Liver (tissue), 9 donors: ENCODE data around the gene METTL5. TPM values are rescaled to one million over a fixed set of nuclear protein-coding genes. Genes with fewer than 3 reads are reported as not detected.

Experiments
- DNase-seq: peaks from one replicate; pipeline ENCODE4 v3.0.0-alpha.2; 2017; ENCODE audit warnings: low spot score
- H3K27ac ChIP-seq, 2 donors: one replicate each; pipeline ENCODE4 v1.7.0; 2013; ENCODE audit warnings: inconsistent platforms in 2 of 2, low read length in 2 of 2, control low read depth in 1 of 2, low read depth in 1 of 2, mild to moderate bottlenecking in 1 of 2
- H3K27me3 ChIP-seq, 4 donors: one replicate each; pipeline versions ENCODE4 v1.6.1 to v1.7.0; 2013; ENCODE audit warnings: low read length in 3 of 4, inconsistent platforms in 1 of 4, mild to moderate bottlenecking in 1 of 4, moderate library complexity in 1 of 4; ENCODE audit not compliant: control insufficient read depth in 4 of 4, insufficient read depth in 4 of 4
- H3K36me3 ChIP-seq, 4 donors: one replicate each; pipeline versions ENCODE4 v1.6.1 to v1.7.0; 2013; ENCODE audit warnings: low read length in 3 of 4, mild to moderate bottlenecking in 3 of 4, low read depth in 1 of 4, moderate library complexity in 1 of 4; ENCODE audit not compliant: control insufficient read depth in 4 of 4, insufficient read depth in 3 of 4
- H3K4me1 ChIP-seq, 4 donors: one replicate each; pipeline versions ENCODE4 v1.6.1 to v1.7.0; 2013; ENCODE audit warnings: low read length in 3 of 4, mild to moderate bottlenecking in 3 of 4, moderate library complexity in 1 of 4; ENCODE audit not compliant: control insufficient read depth in 4 of 4, insufficient read depth in 4 of 4
- H3K4me3 ChIP-seq, 3 donors: one replicate each; pipeline versions ENCODE4 v1.6.1 to v1.7.0; 2013; ENCODE audit warnings: low read length in 3 of 3, control low read depth in 1 of 3, low read depth in 1 of 3, mild to moderate bottlenecking in 1 of 3
- H3K9ac ChIP-seq, 2 donors: one replicate each; pipeline ENCODE4 v1.7.0; 2013; ENCODE audit warnings: low read length in 2 of 2, mild to moderate bottlenecking in 2 of 2, moderate library complexity in 2 of 2, control low read depth in 1 of 2, low read depth in 1 of 2
- H3K9me3 ChIP-seq, 4 donors: one replicate each; pipeline versions ENCODE4 v1.6.1 to v1.7.0; 2013; ENCODE audit warnings: low read length in 3 of 4; ENCODE audit not compliant: control insufficient read depth in 4 of 4
- FOXA1 ChIP-seq: IDR thresholded peaks from 2 replicates; pipeline ENCODE4 v1.6.1; 2016; ENCODE audit warnings: antibody characterized with exemption
- FOXA2 ChIP-seq: IDR thresholded peaks from 2 replicates; pipeline ENCODE4 v1.6.1; 2016; ENCODE audit warnings: antibody characterized with exemption
- GABPA ChIP-seq, 2 donors: IDR thresholded peaks in 1 of 2; conservative IDR thresholded peaks in 1 of 2; 2 replicates each; pipeline ENCODE4 v1.6.1; 2016; ENCODE audit warnings: antibody characterized with exemption in 2 of 2, mild to moderate bottlenecking in 1 of 2, moderate library complexity in 1 of 2
- HNF4A ChIP-seq, 2 donors: conservative IDR thresholded peaks; 2 replicates each; pipeline ENCODE4 v1.6.1; 2016; ENCODE audit warnings: antibody characterized with exemption in 2 of 2, mild to moderate bottlenecking in 2 of 2
- HNF4G ChIP-seq: IDR thresholded peaks from 2 replicates; pipeline ENCODE4 v1.6.1; 2016; ENCODE audit warnings: antibody characterized with exemption
- JUND ChIP-seq, 2 donors: IDR thresholded peaks; 2 replicates each; pipeline ENCODE4 v1.6.1; 2016; ENCODE audit warnings: antibody characterized with exemption in 2 of 2
- NR2F2 ChIP-seq: IDR thresholded peaks from 2 replicates; pipeline ENCODE4 v1.6.1; 2016; ENCODE audit warnings: antibody characterized with exemption
- RAD21 ChIP-seq, 2 donors: IDR thresholded peaks; 2 replicates each; pipeline ENCODE4 v1.6.1; 2016; ENCODE audit warnings: antibody characterized with exemption in 2 of 2, mild to moderate bottlenecking in 2 of 2
- RXRA ChIP-seq, 2 donors: IDR thresholded peaks; 2 replicates each; pipeline ENCODE4 v1.6.1; 2017 to 2018; ENCODE audit warnings: antibody characterized with exemption in 2 of 2, mild to moderate bottlenecking in 1 of 2
- SP1 ChIP-seq: IDR thresholded peaks from 2 replicates; pipeline ENCODE4 v1.6.1; 2018; ENCODE audit warnings: antibody characterized with exemption, mild to moderate bottlenecking
- TAF1 ChIP-seq: conservative IDR thresholded peaks from 2 replicates; pipeline ENCODE4 v1.6.1; 2016; ENCODE audit warnings: antibody characterized with exemption, mild to moderate bottlenecking
- YY1 ChIP-seq: IDR thresholded peaks from 2 replicates; pipeline ENCODE4 v1.6.1; 2016; ENCODE audit warnings: antibody characterized with exemption, mild to moderate bottlenecking
- WGBS: extraction: QIAGEN DNeasy Blood & Tissue Kit; methylation state at CpG from one replicate; pipeline ENCODE4 v1.1.7; 2013; 5-methylcytosine and 5-hydroxymethylcytosine counted together
- polyA plus RNA-seq, 2 donors: library from polyadenylated mRNA; stranded (reverse) in 1 of 2; unstranded in 1 of 2; fragments of 200-250 nt in 1 of 2; fragments of >200 nt in 1 of 2; fragmentation: Nextera tagmentation in 1 of 2; extraction: Ambion mirVana in 1 of 2; gene quantifications; one replicate each; pipeline versions ENCODE4 v1.2.1 to v1.2.3, GENCODE V29; 2013 to 2015
- total RNA-seq, 2 donors: library from RNA; depleted of rRNA; stranded (reverse); fragments of >200 nt; gene quantifications; one replicate each; pipeline ENCODE4 v1.2.3, GENCODE V29; 2014
- TF ChIP-seq, protein P1 (sequence below): fragments of 150-350 bp; IDR thresholded peaks from 2 replicates; pipeline ENCODE4 v1.5.1; 2017; ENCODE audit warnings: improper control_type of control experiment, low read depth, low read length; ENCODE audit not compliant: missing input control
- TF ChIP-seq, protein P2 (sequence below): IDR thresholded peaks from 2 replicates; pipeline ENCODE4 v1.6.1; 2016; ENCODE audit warnings: antibody characterized with exemption
- TF ChIP-seq, protein P3 (sequence below): IDR thresholded peaks from 2 replicates; pipeline ENCODE4 v1.6.1; 2016; ENCODE audit warnings: antibody characterized with exemption, mild to moderate bottlenecking
- TF ChIP-seq, protein P4 (sequence below): IDR thresholded peaks from 2 replicates; pipeline ENCODE4 v1.6.1; 2016; ENCODE audit warnings: antibody characterized with exemption
- TF ChIP-seq, protein P5 (sequence below): IDR thresholded peaks from 2 replicates; pipeline ENCODE4 v1.6.1; 2016; ENCODE audit warnings: antibody characterized with exemption
- donor health status: healthy.
- donor health status: healthy.
- donor health status: healthy.
- donor health status: healthy.
- donor health status: healthy.

Gene METTL5
- total and polyA plus RNA-seq, 4 donors = 15.4 to 35.6 (median 22.8) TPM

DNA sequence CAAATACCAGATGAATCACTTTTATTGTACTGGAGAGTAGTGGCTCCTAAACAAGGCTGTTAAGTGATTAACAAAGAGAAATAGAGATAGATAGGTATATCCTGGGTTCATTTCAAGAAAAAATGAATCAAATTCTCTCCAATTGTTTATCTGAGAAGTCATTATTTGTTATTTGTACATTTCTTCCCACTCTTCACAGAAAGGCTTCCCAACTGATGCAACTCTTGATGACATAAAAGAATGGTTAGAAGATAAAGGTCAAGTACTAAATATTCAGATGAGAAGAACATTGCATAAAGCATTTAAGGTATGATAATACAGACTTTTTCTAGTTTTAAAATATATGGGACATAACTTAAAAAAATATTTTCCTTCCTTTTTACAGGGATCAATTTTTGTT, 18.1 kb downstream of the METTL5 start:
- H3K27me3 ChIP-seq = no peaks in the 10 kb centered on the region
- no peak for DNase-seq
- peaks cover 4 to 50% (median 44%) of the 10 kb centered on the region in 4 donors for H3K36me3 ChIP-seq
- H3K4me3 ChIP-seq = no peak overlapping the region
- no peak overlapping the region for H3K9ac ChIP-seq
- no peak overlapping the region for H3K27ac ChIP-seq
- TF ChIP-seq YY1 (no peak), HNF4G (no peak), SP1 (no peak), FOXA1 (no peak), GABPA (IDR thresholded peaks at IDR 0.05 in 1 of 2, conservative IDR thresholded peaks at IDR 0.05 in 1 of 2) (no peak), RAD21 (IDR thresholded peaks at IDR 0.05) (no peak), FOXA2 (no peak), NR2F2 (no peak), HNF4A (conservative IDR thresholded peaks at IDR 0.05) (no peak), JUND (IDR thresholded peaks at IDR 0.05) (no peak), TAF1 (no peak)
- TF ChIP-seq, protein P1, sequence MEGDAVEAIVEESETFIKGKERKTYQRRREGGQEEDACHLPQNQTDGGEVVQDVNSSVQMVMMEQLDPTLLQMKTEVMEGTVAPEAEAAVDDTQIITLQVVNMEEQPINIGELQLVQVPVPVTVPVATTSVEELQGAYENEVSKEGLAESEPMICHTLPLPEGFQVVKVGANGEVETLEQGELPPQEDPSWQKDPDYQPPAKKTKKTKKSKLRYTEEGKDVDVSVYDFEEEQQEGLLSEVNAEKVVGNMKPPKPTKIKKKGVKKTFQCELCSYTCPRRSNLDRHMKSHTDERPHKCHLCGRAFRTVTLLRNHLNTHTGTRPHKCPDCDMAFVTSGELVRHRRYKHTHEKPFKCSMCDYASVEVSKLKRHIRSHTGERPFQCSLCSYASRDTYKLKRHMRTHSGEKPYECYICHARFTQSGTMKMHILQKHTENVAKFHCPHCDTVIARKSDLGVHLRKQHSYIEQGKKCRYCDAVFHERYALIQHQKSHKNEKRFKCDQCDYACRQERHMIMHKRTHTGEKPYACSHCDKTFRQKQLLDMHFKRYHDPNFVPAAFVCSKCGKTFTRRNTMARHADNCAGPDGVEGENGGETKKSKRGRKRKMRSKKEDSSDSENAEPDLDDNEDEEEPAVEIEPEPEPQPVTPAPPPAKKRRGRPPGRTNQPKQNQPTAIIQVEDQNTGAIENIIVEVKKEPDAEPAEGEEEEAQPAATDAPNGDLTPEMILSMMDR = no peak
- TF ChIP-seq, protein P2, sequence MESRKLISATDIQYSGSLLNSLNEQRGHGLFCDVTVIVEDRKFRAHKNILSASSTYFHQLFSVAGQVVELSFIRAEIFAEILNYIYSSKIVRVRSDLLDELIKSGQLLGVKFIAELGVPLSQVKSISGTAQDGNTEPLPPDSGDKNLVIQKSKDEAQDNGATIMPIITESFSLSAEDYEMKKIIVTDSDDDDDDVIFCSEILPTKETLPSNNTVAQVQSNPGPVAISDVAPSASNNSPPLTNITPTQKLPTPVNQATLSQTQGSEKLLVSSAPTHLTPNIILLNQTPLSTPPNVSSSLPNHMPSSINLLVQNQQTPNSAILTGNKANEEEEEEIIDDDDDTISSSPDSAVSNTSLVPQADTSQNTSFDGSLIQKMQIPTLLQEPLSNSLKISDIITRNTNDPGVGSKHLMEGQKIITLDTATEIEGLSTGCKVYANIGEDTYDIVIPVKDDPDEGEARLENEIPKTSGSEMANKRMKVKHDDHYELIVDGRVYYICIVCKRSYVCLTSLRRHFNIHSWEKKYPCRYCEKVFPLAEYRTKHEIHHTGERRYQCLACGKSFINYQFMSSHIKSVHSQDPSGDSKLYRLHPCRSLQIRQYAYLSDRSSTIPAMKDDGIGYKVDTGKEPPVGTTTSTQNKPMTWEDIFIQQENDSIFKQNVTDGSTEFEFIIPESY = no peak
- TF ChIP-seq, protein P3, sequence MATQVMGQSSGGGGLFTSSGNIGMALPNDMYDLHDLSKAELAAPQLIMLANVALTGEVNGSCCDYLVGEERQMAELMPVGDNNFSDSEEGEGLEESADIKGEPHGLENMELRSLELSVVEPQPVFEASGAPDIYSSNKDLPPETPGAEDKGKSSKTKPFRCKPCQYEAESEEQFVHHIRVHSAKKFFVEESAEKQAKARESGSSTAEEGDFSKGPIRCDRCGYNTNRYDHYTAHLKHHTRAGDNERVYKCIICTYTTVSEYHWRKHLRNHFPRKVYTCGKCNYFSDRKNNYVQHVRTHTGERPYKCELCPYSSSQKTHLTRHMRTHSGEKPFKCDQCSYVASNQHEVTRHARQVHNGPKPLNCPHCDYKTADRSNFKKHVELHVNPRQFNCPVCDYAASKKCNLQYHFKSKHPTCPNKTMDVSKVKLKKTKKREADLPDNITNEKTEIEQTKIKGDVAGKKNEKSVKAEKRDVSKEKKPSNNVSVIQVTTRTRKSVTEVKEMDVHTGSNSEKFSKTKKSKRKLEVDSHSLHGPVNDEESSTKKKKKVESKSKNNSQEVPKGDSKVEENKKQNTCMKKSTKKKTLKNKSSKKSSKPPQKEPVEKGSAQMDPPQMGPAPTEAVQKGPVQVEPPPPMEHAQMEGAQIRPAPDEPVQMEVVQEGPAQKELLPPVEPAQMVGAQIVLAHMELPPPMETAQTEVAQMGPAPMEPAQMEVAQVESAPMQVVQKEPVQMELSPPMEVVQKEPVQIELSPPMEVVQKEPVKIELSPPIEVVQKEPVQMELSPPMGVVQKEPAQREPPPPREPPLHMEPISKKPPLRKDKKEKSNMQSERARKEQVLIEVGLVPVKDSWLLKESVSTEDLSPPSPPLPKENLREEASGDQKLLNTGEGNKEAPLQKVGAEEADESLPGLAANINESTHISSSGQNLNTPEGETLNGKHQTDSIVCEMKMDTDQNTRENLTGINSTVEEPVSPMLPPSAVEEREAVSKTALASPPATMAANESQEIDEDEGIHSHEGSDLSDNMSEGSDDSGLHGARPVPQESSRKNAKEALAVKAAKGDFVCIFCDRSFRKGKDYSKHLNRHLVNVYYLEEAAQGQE = no peak
- TF ChIP-seq, protein P4, sequence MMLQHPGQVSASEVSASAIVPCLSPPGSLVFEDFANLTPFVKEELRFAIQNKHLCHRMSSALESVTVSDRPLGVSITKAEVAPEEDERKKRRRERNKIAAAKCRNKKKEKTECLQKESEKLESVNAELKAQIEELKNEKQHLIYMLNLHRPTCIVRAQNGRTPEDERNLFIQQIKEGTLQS = no peak
- TF ChIP-seq, protein P5, sequence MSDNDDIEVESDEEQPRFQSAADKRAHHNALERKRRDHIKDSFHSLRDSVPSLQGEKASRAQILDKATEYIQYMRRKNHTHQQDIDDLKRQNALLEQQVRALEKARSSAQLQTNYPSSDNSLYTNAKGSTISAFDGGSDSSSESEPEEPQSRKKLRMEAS = no peak
- H3K4me1 ChIP-seq = peaks cover 0 to 2% (median 0%) of the 10 kb centered on the region in 4 donors
- H3K9me3 ChIP-seq = no peaks in the 10 kb centered on the region

DNA sequence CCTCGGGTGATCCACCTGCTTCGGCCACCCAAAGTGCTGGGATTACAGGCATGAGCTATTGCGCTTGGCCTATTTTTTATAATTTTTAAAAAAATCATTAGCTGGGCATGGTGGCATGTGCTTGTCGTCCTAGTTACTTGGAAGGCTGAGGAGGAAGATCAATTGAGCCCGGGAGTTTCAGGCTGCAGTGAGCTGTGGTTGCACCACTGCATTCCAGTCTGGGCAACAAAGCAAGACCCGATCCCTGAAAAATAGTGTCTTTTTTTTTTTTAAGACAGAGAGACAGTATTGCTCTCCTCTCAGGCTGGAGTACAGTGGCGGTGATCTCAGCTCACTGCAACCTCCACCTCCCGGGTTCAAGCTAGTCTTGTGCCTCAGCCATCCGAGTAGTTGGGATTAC, 21.2 kb downstream of the METTL5 start:
- 96% methylated on average over 9 of the region's 9 CpGs for WGBS
- Histone ChIP-seq H3K9me3 (no peaks in the 10 kb centered on the region), H3K27me3 (no peaks in the 10 kb centered on the region), H3K4me1 (peaks cover 0 to 6% (median 4%) of the 10 kb centered on the region in 4 donors), H3K27ac (no peak overlapping the region), H3K4me3 (no peak overlapping the region), H3K36me3 (peaks cover 2 to 33% (median 29%) of the 10 kb centered on the region in 4 donors), H3K9ac (no peak overlapping the region)
- DNase-seq = no peak
- TF ChIP-seq YY1 = no peak
- no peak for TF ChIP-seq JUND (IDR thresholded peaks at IDR 0.05)
- no peak for TF ChIP-seq NR2F2
- TF ChIP-seq SP1 = no peak
- TF ChIP-seq, protein P2 = no peak
- TF ChIP-seq FOXA2 = no peak
- TF ChIP-seq TAF1 = no peak
- no peak for TF ChIP-seq HNF4A (conservative IDR thresholded peaks at IDR 0.05)
- no peak for TF ChIP-seq RXRA (IDR thresholded peaks at IDR 0.05)
- TF ChIP-seq, protein P1 = no peak
